ENCODE measurements around the gene PKD2L2.
"Not testable (repeated sequence)": the region's sequence is repeated elsewhere in the genome, so short reads cannot be mapped to it uniquely, and the experiment has no call there.

The PKD2L2 gene

DNA sequence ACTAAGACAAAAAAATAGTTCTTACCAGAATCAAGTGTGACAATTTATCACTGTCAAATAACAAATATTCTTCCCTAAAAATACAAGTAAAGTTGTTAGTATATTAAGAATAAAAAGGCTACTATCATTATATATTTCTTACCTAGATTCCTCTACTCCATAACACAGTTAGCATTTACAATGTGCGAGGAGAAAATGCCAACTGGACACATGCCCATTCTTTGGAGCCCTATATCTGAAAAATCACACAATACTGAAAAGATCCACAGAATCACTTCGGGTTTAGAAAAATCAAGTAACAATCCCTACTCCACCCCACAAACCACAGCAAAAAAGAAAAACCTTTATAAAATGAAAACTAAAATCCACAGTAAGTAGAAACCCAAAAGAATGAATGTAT is 70.9 kb downstream of the PKD2L2 start:
- no peak for ATAC-seq

- ATAC-seq: no peak
Observed at GRCh38 chr5:137960819-137961218, 71.6 kb downstream of the PKD2L2 start.

DNA sequence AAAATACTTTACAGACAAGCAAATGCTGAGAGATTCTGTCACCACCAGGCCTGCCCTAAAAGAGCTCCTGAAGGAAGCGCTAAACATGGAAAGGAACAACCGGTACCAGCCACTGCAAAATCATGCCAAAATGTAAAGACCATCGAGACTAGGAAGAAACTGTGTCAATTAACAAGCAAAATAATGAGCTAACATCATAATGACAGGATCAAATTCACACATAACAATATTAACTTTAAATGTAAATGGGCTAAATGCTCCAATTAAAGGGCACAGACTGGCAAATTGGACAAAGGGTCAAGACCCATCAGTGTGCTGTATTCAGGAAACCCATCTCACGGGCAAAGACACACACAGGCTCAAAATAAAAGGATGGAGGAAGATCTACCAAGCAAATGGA is 81.1 kb downstream of the PKD2L2 start:
- ATAC-seq: not testable (repeated sequence)

GRCh38 chr5:137975208-137975607 is 86.0 kb downstream of the PKD2L2 start:
- ATAC-seq: no peak

- ATAC-seq: no peak
Observed at GRCh38 chr5:137989419-137989818, 100.2 kb downstream of the PKD2L2 start.
